ENCODE results near the gene RBM45.

The RBM45 gene

GRCh38 chr2:178159966-178160365, 47.7 kb downstream of the RBM45 start:
- no peak for DNase-seq (ENCODE audit: low read depth)

GRCh38 chr2:178160601-178161000, 48.4 kb downstream of the RBM45 start:
- DNase-seq (ENCODE audit: low read depth): no peak

GRCh38 chr2:178163395-178163794, 51.2 kb downstream of the RBM45 start:
- no peak for DNase-seq (ENCODE audit: low read depth)

DNA sequence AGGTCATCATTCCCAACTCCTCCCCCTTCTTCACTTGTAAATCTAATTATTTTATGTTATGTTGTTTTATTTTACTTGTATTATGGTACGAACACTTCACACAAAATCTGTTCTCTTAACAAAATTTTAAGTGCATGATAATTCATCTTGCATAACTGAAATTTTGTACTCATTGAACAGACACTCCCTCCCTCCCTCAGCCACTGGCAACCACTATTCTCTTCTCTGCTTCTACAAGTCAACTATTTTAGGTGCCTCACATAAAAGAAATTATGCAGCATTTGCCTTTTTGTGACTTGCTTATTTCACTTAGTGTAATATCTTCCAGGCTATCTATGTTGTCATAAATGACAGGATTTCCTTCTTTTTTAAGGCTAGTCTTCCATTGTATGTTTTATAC, 51.7 kb downstream of the RBM45 start:
- no peak for DNase-seq (ENCODE audit: low read depth)

- DNase-seq (ENCODE audit: low read depth): no peak
Measured at GRCh38 chr2:178173657-178174056, 61.4 kb downstream of the RBM45 start.

DNA sequence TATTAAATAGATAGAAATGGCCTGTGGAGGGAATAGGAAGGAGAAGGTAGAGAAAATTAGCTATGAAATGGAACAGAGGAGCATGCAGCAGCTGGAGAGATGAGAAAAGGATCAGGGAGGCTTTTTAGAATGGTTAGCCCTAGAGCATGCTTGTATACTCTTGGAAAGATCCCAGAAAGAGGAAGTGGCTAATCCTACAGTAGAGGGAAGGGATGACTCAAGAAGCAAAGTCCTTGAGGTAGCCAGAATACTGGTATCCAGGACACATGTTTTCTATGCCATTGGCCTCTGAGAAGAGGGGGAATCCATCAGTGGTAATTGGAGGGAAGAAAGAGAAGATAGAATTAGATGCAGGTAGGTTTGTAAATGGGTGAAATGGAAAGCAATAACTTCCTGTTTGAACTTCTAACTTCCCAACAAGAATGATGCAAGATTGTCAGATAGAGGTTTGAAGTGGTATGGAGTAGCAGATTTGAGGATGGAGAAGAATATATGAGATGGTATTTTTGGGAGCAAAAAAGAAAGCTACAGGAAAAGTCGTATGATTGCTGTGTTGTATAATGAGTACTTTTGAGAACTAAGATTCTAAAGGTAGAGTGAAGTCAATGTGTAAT, 64.9 kb downstream of the RBM45 start:
- no peak for DNase-seq (ENCODE audit: low read depth)
